Measurements from ENCODE around the gene SPOCD1. TPM values are rescaled to one million over a fixed set of nuclear protein-coding genes. Genes with fewer than 3 reads are reported as not detected.

Gene SPOCD1
- total RNA-seq, 2 donors from 2014 or later: 21.6 TPM; not detected in 1

DNA sequence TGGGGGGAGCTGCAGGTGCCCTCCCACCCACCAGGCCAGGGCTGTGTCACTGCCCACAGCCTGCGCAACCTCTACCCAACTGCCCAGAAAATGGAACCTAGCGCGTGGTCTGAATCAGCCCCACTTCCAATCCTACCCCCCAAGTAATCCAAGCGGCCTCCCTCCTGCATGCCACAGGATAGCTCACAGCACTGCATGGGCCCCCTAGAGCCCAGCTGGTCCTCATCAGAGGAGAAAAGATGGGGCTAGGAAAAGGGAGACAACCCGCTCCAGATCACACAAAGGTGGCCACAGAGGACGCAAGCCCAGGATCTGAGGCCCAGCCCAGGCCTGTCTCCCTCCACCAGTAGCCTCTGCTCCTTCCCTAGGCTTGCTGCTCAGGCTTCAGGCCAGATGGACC, 57.8 kb downstream of the SPOCD1 start:
- no peaks in the 10 kb centered on the region for H3K9me3 ChIP-seq
- no peak overlapping the region for H3K27ac ChIP-seq
- DNase-seq (ENCODE audit: low spot score): no peak
- H3K4me3 ChIP-seq: no peak overlapping the region
- H3K36me3 ChIP-seq: no peaks in the 10 kb centered on the region
- WGBS: 93% methylated on average over 6 of the region's 6 CpGs
- TF ChIP-seq, protein P1, sequence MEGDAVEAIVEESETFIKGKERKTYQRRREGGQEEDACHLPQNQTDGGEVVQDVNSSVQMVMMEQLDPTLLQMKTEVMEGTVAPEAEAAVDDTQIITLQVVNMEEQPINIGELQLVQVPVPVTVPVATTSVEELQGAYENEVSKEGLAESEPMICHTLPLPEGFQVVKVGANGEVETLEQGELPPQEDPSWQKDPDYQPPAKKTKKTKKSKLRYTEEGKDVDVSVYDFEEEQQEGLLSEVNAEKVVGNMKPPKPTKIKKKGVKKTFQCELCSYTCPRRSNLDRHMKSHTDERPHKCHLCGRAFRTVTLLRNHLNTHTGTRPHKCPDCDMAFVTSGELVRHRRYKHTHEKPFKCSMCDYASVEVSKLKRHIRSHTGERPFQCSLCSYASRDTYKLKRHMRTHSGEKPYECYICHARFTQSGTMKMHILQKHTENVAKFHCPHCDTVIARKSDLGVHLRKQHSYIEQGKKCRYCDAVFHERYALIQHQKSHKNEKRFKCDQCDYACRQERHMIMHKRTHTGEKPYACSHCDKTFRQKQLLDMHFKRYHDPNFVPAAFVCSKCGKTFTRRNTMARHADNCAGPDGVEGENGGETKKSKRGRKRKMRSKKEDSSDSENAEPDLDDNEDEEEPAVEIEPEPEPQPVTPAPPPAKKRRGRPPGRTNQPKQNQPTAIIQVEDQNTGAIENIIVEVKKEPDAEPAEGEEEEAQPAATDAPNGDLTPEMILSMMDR (IDR thresholded peaks at IDR 0.05): no peak
- no peak for TF ChIP-seq POLR2A (IDR thresholded peaks at IDR 0.05)
- TF ChIP-seq POLR2AphosphoS5 (IDR thresholded peaks at IDR 0.05): no peak
- H3K27me3 ChIP-seq (replicated peaks; ENCODE audit: insufficient read depth): no peaks in the 10 kb centered on the region
- peaks cover 3% of the 10 kb centered on the region for H3K4me1 ChIP-seq (replicated peaks)
- intact Hi-C loops (cut with DNase I): no loop called here

DNA sequence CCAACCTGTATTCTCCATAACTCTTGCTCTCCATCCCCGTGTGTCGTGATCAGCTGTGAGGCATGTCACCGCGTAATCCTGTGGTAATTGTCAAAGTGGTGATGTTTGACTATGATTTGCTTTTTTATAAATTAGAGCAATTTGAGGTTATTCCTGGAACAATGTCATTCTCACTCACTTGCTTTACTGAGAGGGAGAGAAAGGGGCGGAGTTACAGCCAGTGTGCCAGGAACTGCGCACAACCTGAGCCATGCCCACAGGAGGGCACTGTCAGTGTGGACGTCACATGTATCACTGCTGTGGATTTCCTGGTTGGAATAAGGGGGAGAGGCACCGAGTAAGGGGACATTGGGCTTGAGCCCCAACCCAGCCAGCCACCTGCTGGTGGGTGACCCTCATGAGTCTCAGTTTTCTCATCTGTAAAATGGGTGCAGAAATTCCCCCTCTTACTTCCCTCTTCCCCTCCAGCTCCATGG, 58.6 kb downstream of the SPOCD1 start:
- no peak overlapping the region for H3K27ac ChIP-seq
- WGBS: 87% methylated on average over 8 of the region's 8 CpGs
- H3K36me3 ChIP-seq: no peaks in the 10 kb centered on the region
- H3K4me3 ChIP-seq: no peak overlapping the region
- DNase-seq (ENCODE audit: low spot score): no peak
- intact Hi-C loops (cut with DNase I): no loop called here
- H3K4me1 ChIP-seq (replicated peaks): no peaks in the 10 kb centered on the region
- H3K27me3 ChIP-seq (replicated peaks; ENCODE audit: insufficient read depth): no peaks in the 10 kb centered on the region
- H3K9me3 ChIP-seq: no peaks in the 10 kb centered on the region
- no peak for TF ChIP-seq POLR2A (IDR thresholded peaks at IDR 0.05)
- TF ChIP-seq, protein P1 (IDR thresholded peaks at IDR 0.05): no peak
- no peak for TF ChIP-seq POLR2AphosphoS5 (IDR thresholded peaks at IDR 0.05)

DNA sequence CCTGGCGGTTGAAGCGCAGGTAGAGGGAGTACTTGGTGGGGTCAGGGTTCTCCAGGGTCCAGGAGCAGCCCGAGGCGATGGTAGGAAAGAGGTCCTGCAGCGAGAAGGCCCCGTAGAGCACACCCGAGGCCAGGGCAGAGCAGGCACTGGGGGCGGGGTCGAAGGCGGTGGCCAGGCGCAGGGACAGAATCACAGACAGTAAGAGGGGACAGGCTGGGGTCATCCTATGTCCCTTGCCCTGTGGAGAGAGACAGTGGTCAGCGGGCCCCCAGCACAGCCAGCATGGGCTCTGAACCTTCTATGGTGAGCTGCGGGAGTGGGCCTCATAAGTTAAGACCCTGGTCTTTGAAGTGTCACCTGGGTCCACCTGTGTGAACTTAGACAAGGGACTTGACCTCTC, 59.2 kb downstream of the SPOCD1 start:
- WGBS: 92% methylated on average over 13 of the region's 13 CpGs
- H3K27me3 ChIP-seq (replicated peaks; ENCODE audit: insufficient read depth): no peaks in the 10 kb centered on the region
- TF ChIP-seq, protein P1 (IDR thresholded peaks at IDR 0.05): no peak
- TF ChIP-seq POLR2AphosphoS5 (IDR thresholded peaks at IDR 0.05): no peak
- no peak overlapping the region for H3K27ac ChIP-seq
- H3K36me3 ChIP-seq: no peaks in the 10 kb centered on the region
- no peak overlapping the region for H3K4me3 ChIP-seq
- H3K4me1 ChIP-seq (replicated peaks): no peaks in the 10 kb centered on the region
- intact Hi-C loops (cut with DNase I): no loop called here
- no peaks in the 10 kb centered on the region for H3K9me3 ChIP-seq
- DNase-seq (ENCODE audit: low spot score): no peak

DNA sequence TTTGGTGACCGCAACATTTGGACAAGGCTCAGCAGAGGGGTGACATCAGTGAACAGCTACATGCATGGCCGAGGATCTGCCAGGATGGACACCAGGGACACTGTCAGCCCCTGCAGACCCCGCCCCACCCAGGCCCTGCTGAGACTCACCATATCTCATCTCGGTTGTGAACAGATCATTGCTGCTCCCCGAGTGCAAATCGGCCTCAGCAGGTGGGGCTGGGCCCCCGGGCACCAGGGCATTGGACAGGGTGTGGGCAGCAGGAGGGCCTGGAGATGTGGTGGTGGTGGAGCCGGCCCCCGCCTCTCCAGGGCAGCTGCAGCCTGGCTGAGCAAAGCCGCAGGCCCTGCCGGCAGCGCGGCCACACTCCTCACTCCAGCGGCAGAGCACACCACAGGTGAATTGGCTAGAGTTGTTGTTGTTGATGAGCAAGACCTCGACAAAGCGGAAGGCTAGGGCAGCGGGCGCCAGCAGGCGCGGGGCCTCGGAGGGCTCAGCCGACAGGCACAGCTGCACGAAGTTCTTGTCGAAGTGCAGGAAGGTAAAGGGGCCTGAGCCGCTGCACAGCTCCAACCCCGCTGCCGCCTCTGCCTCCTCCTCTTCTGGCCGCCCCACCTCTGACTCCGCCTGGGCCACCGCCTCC, 59.9 kb downstream of the SPOCD1 start:
- no peak for DNase-seq (ENCODE audit: low spot score)
- TF ChIP-seq POLR2A (IDR thresholded peaks at IDR 0.05): no peak
- TF ChIP-seq, protein P1 (IDR thresholded peaks at IDR 0.05): no peak
- no peak for TF ChIP-seq POLR2AphosphoS5 (IDR thresholded peaks at IDR 0.05)
- intact Hi-C loops (cut with DNase I): no loop called here
- Histone ChIP-seq H3K4me1 (replicated peaks) (no peaks in the 10 kb centered on the region), H3K4me3 (no peak overlapping the region), H3K27ac (no peak overlapping the region), H3K9me3 (no peaks in the 10 kb centered on the region), H3K27me3 (replicated peaks; ENCODE audit: insufficient read depth) (no peaks in the 10 kb centered on the region), H3K36me3 (no peaks in the 10 kb centered on the region)
- WGBS: 89% methylated on average over 28 of the region's 30 CpGs

DNA sequence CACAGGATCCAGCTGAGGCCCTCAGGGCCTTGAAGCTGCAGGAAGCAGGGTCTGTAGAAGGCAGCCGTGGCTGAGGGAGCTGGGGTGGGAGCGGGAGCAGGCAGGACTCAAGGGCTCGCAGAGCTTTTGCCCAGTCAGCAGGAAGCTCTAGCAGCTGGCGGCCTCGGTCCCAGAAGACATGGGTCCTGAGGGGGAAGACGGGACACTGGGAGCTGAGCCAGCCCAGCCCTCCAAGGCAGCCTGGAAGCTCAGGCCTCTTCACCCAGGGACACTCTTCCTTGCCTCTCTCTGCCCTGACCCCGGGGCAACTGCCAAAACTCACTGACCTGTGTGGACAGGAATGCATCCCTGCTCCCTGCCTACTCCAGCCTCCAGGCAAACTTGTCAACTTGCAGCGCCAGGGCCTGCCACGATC, 60.6 kb downstream of the SPOCD1 start:
- WGBS: 76% methylated on average over 9 of the region's 9 CpGs
- Histone ChIP-seq H3K4me3 (no peak overlapping the region), H3K9me3 (no peaks in the 10 kb centered on the region), H3K4me1 (replicated peaks) (no peaks in the 10 kb centered on the region), H3K36me3 (no peaks in the 10 kb centered on the region), H3K27me3 (replicated peaks; ENCODE audit: insufficient read depth) (no peaks in the 10 kb centered on the region), H3K27ac (no peak overlapping the region)
- DNase-seq (ENCODE audit: low spot score): no peak
- intact Hi-C loops (cut with DNase I): no loop called here
- TF ChIP-seq POLR2A (IDR thresholded peaks at IDR 0.05) (no peak), POLR2AphosphoS5 (IDR thresholded peaks at IDR 0.05) (no peak)
- TF ChIP-seq, protein P1 (IDR thresholded peaks at IDR 0.05): no peak

Measured in prostate gland (tissue), 2 donors.